Stimulated activated CD4-positive, alpha-beta T cell treated with anti-CD3 and anti-CD28 coated beads, Interleukin-15, amount 100 ng/mL, for 1 hour (primary cell): ENCODE measurements around the gene STPG1.

Source experiments
- DNase-seq, 2 donors: peaks; one replicate each; pipeline ENCODE4 v3.0.0-alpha.2; 2020; ENCODE audit warnings: low read depth in 1 of 2, low spot score in 1 of 2

Gene STPG1

GRCh38 chr1:24392982-24393650 is 20.5 kb downstream of the STPG1 start:
- no peak for DNase-seq

- DNase-seq = no peak
Observed at GRCh38 chr1:24392604-24392946, 21.0 kb downstream of the STPG1 start.

- peak; percentile 16 to 45 for DNase-seq
Observed at GRCh38 chr1:24391882-24392603, 21.5 kb downstream of the STPG1 start.

DNA sequence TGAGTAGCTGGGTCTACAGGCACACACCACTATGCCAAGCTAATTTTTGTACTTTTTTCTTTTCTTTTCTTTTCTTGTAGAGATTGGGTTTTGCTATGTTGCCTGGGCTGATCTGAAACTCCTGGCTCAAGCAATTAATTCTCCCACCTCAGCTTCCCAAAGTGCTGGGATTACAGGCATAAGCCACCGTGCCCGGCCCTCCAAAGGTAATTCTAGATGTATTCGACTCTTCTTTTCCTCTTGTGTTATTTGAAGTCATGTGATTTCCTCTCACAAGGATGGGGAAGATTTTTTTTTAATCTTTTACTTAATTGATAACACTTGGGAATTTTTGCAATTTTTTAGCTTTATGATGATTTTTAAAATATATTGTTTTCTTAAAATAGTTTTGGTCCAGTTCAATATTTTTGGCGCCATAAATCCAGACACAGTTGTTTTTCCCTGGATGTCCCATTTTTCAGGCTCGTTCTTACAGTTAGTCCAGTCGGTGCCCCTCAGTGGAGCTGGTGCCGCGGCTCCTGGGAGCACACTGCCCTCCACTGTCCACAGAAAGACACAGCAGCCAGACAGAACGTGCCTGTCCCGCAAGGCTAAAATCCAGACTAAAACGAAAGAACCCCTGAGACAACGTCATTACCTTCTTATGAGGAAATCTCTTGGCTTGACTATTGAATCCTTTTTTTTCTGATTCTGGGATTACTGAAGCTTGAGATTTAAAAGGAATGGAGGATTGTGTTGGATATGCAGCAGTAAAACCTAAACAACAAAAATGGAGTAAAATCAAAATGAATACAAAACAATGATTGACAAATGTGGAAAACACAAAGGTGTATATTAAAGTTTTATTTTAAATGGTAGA is 22.4 kb downstream of the STPG1 start:
- DNase-seq = peak in 1 of 2 donors; percentile 46

GRCh38 chr1:24389231-24389678 is 24.3 kb downstream of the STPG1 start:
- no peak for DNase-seq

GRCh38 chr1:24388331-24388885 is 25.2 kb downstream of the STPG1 start:
- no peak for DNase-seq

- no peak for DNase-seq
Observed at GRCh38 chr1:24387636-24388175, 25.9 kb downstream of the STPG1 start.

- no peak for DNase-seq
Observed at GRCh38 chr1:24386931-24387330, 26.7 kb downstream of the STPG1 start.

- DNase-seq = no peak
Observed at GRCh38 chr1:24386241-24386640, 27.3 kb downstream of the STPG1 start.

GRCh38 chr1:24385160-24385940 is 28.2 kb downstream of the STPG1 start:
- no peak for DNase-seq

GRCh38 chr1:24384251-24385090 is 29.1 kb downstream of the STPG1 start:
- no peak for DNase-seq

- no peak for DNase-seq
Observed at GRCh38 chr1:24383381-24383940, 30.1 kb downstream of the STPG1 start.

DNA sequence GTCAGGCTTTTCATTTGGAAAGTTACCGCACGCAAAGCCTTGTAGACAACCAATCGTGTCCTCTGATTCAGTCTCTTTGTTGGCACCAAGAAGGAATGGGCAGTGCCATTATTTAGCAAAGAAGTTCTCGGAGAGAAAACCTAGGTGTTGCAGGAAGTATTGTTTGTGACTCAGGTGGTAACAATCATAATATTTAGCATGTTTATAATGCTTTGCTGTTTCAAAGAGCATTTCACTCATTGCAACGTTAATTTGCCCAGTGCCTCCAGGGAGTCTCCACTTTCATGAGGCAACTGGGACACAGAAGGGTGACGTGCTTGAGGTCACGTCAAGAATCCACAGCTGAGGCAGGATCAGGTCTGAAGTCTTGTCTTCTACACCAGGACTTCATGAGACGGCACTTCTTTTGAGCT is 31.4 kb downstream of the STPG1 start:
- DNase-seq = no peak

DNA sequence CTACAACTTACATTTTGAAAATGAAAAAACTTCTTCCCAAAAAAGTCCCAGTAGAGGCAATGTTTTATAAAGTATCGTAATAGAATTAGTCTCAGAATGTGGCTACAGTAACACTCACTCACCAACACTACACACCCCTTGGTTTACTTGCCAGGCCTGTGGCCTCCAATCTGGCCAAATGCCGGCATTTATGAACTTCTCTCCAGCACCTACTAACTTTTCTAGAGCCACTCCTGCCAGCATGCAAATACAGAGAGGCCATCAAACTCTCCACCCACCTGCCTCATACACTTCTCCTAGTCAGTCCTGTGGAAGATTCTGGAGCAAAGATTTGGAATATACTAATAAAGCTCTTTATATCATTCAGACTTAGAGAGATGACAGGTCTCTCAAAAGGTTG is 32.3 kb downstream of the STPG1 start:
- DNase-seq = no peak

- no peak for DNase-seq
Observed at GRCh38 chr1:24380508-24380907, 33.1 kb downstream of the STPG1 start.

DNA sequence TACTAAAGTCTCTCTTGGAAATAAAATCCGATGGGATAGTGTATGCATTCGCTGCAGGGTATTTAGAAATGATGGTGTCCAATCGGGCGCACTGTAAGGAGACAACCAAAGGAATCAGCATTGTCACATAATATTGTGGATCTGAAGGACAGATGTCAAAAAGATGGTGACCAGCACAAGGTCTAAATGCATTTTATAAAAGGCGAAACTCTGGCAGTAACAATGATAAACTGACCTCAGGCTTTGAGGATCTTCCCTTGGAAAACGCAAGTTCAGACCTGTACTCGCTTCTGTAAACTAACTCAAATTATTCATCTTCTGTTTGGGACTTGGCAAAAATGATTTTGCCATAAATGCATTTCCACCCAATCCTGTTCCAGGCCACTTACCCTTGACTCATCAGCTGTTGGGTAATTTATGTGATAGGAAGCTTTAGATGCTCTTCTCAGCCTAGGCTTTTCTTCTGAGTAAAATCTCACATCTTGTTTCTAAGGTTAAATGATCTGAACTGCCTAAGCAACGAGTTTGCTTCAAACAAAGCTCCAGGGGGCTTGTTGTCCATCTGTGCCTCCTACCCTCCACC is 33.8 kb downstream of the STPG1 start:
- DNase-seq = no peak

GRCh38 chr1:24374891-24375786 is 38.4 kb downstream of the STPG1 start:
- no peak for DNase-seq

DNA sequence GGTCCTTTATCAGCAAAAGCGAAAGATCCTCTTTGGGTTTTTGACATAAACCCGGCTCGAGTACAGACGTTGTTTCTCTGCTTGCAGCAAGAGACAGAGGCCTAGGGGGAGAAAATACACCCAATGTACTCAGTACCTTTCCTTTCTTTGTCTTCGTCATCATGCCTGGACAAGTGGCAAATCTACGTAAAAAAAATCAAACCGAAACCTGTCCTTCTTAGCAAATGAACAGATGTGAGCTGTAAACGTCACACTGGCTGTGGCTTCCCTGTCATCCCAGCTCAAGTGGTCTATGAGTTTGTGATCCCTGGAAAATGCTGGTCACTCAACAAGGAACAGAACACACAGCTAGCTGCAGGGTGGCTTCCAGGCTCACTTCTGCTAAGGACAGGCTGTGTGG is 39.9 kb downstream of the STPG1 start:
- DNase-seq = no peak
